RWPE2 (cell line): Measurements from ENCODE around the gene KXD1.

Source experiments
- ATAC-seq: fragments of 200-7000 bp; cut with Tn5 transposase; 3 replicates; pipeline ENCODE4 v1.9.1; 2021; ENCODE audit warnings: low read depth
- DNase-seq: peaks from one replicate; pipeline ENCODE4 v3.0.0-alpha.2; 2020; ENCODE audit warnings: low spot score
- H3K27ac ChIP-seq: fragments of 450-650 bp; 2 replicates; pipeline ENCODE4 v1.5.1; 2017; ENCODE audit warnings: mild to moderate bottlenecking; ENCODE audit not compliant: poor library complexity, severe bottlenecking
- H3K27me3 ChIP-seq: fragments of 250-450 bp; sonication (Bioruptor Pico); 2 replicates; pipeline ENCODE4 v1.5.1; 2021; ENCODE audit warnings: mild to moderate bottlenecking, moderate library complexity; ENCODE audit not compliant: insufficient read depth, poor library complexity, severe bottlenecking
- H3K36me3 ChIP-seq: fragments of 250-450 bp; sonication (Bioruptor Pico); 2 replicates; pipeline ENCODE4 v1.5.1; 2020; ENCODE audit warnings: low read depth, mild to moderate bottlenecking, moderate library complexity
- H3K4me1 ChIP-seq: fragments of 250-450 bp; sonication (Bioruptor Pico); 2 replicates; pipeline ENCODE4 v1.5.1; 2021; ENCODE audit warnings: mild to moderate bottlenecking, moderate library complexity; ENCODE audit not compliant: insufficient read depth, poor library complexity, severe bottlenecking
- H3K4me3 ChIP-seq: fragments of 250-450 bp; sonication (Bioruptor Pico); 2 replicates; pipeline ENCODE4 v1.5.1; 2021; ENCODE audit warnings: mild to moderate bottlenecking, moderate library complexity; ENCODE audit not compliant: severe bottlenecking
- H3K9me3 ChIP-seq: fragments of 250-450 bp; sonication (Bioruptor Pico); 2 replicates; pipeline ENCODE4 v1.5.1; 2021; ENCODE audit warnings: mild to moderate bottlenecking, moderate library complexity; ENCODE audit not compliant: severe bottlenecking
- CTCF ChIP-seq: fragments of 450-650 bp; IDR thresholded peaks from one replicate; pipeline ENCODE4 v1.5.1; 2017; ENCODE audit warnings: mild to moderate bottlenecking, moderate library complexity; ENCODE audit not compliant: poor library complexity, severe bottlenecking

The KXD1 gene

GRCh38 chr19:18523841-18524240, 33.8 kb upstream of the KXD1 start:
- no peak for TF ChIP-seq CTCF
- no peaks in the 10 kb centered on the region for H3K27me3 ChIP-seq
- ATAC-seq (no peak), DNase-seq (no peak)
- no peak overlapping the region for H3K27ac ChIP-seq
- peaks cover 16% of the 10 kb centered on the region for H3K4me1 ChIP-seq
- H3K4me3 ChIP-seq: no peak overlapping the region
- H3K9me3 ChIP-seq: no peaks in the 10 kb centered on the region
- H3K36me3 ChIP-seq: peaks cover 3% of the 10 kb centered on the region; the same call in 1 of the 2 replicates

- Histone ChIP-seq H3K4me3 (no peak overlapping the region), H3K9me3 (no peaks in the 10 kb centered on the region), H3K27me3 (no peaks in the 10 kb centered on the region), H3K36me3 (peaks cover 5% of the 10 kb centered on the region; the same call in 1 of the 2 replicates), H3K4me1 (peaks cover 5% of the 10 kb centered on the region), H3K27ac (peak overlapping the region; percentile 75)
- DNase-seq (peak; percentile 90), ATAC-seq (peak; percentile 76)
- no peak for TF ChIP-seq CTCF
Measured at GRCh38 chr19:18526316-18526715, 31.4 kb upstream of the KXD1 start.

- Histone ChIP-seq H3K9me3 (no peaks in the 10 kb centered on the region), H3K4me3 (no peak overlapping the region), H3K4me1 (peaks cover 5% of the 10 kb centered on the region), H3K27me3 (no peaks in the 10 kb centered on the region), H3K27ac (peak overlapping the region; percentile 10), H3K36me3 (peaks cover 24% of the 10 kb centered on the region)
- peak; percentile 9; the same call in 2 of the 3 replicates for ATAC-seq
- no peak for TF ChIP-seq CTCF
- DNase-seq: no peak
Measured at GRCh38 chr19:18529782-18530181, 27.9 kb upstream of the KXD1 start.

GRCh38 chr19:18531485-18531884, 26.2 kb upstream of the KXD1 start:
- peaks cover 35% of the 10 kb centered on the region for H3K36me3 ChIP-seq
- no peak overlapping the region for H3K27ac ChIP-seq
- H3K27me3 ChIP-seq: no peaks in the 10 kb centered on the region
- TF ChIP-seq CTCF: no peak
- no peak for ATAC-seq
- H3K9me3 ChIP-seq: no peaks in the 10 kb centered on the region
- H3K4me3 ChIP-seq: no peak overlapping the region
- DNase-seq: no peak
- H3K4me1 ChIP-seq: peaks cover 5% of the 10 kb centered on the region

- ATAC-seq (no peak), DNase-seq (no peak)
- H3K27ac ChIP-seq: no peak overlapping the region
- no peak for TF ChIP-seq CTCF
- peaks cover 43% of the 10 kb centered on the region for H3K36me3 ChIP-seq
- no peaks in the 10 kb centered on the region for H3K9me3 ChIP-seq
- no peaks in the 10 kb centered on the region for H3K27me3 ChIP-seq
- no peaks in the 10 kb centered on the region for H3K4me1 ChIP-seq
- H3K4me3 ChIP-seq: no peak overlapping the region
Measured at GRCh38 chr19:18532168-18532890, 25.3 kb upstream of the KXD1 start.
